T-helper 1 cell treated with Interleukin-12 subunit alpha and Interleukin-12 subunit beta and Interleukin-4 antibody, amounts not matched to agents 30 μg/mL and 1 μg/mL, for 36 hours (primary cell): ENCODE measurements around the gene RAMP3.

ENCODE experiments used
- H3K27ac Mint-ChIP-seq: one replicate; pipeline ENCODE4 v1.8.0; 2021; ENCODE audit warnings: mild to moderate bottlenecking, mixed read lengths
- H3K27me3 Mint-ChIP-seq: one replicate; pipeline ENCODE4 v1.8.0; 2021; ENCODE audit warnings: low read depth, mixed read lengths
- H3K36me3 Mint-ChIP-seq: one replicate; pipeline ENCODE4 v1.8.0; 2021; ENCODE audit warnings: low read depth, mixed read lengths
- H3K4me1 Mint-ChIP-seq: one replicate; pipeline ENCODE4 v1.8.0; 2021; ENCODE audit warnings: low read depth, mixed read lengths
- H3K4me3 Mint-ChIP-seq: one replicate; pipeline ENCODE4 v1.8.0; 2021; ENCODE audit warnings: mild to moderate bottlenecking, moderate library complexity, mixed read lengths
- H3K9me3 Mint-ChIP-seq: one replicate; pipeline ENCODE4 v1.8.0; 2021; ENCODE audit warnings: mixed read lengths

Gene RAMP3

DNA sequence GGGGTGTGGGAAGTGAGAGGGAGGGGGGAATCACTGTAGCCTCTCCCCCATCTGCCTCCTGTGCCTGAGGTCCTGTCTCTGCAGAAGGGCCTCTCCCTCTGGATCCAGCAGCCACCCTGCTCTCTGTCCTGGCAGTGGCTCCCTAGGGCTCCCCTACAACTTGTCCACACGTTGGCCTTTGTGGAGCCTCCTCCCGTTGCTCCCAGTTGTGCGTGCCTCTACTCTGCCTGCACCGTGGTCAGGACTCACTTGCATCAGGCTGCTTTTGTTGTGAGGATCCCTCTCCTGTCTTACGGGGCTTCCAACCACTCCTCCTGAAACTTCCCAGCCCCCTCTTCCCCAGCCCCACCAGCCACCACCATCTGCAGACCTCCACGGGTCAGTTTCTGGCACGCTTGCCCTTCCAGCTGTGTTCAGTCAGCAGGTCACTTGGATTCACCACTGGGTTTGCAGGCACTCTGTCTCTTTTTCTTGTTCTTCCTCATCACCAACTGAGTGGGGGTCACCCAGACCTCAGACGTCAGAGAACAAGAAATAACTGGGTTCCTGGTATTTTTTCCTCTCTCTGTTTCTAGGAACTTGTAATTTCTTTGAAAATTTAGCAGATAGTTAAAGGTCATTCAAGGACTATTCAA lies 62.3 kb downstream of the RAMP3 start:
- no peaks in the 10 kb centered on the region for H3K36me3 Mint-ChIP-seq
- H3K9me3 Mint-ChIP-seq, result no peaks in the 10 kb centered on the region
- no peak overlapping the region for H3K27ac Mint-ChIP-seq
- peaks cover 50% of the 10 kb centered on the region for H3K27me3 Mint-ChIP-seq
- no peaks in the 10 kb centered on the region for H3K4me1 Mint-ChIP-seq
- no peak overlapping the region for H3K4me3 Mint-ChIP-seq

DNA sequence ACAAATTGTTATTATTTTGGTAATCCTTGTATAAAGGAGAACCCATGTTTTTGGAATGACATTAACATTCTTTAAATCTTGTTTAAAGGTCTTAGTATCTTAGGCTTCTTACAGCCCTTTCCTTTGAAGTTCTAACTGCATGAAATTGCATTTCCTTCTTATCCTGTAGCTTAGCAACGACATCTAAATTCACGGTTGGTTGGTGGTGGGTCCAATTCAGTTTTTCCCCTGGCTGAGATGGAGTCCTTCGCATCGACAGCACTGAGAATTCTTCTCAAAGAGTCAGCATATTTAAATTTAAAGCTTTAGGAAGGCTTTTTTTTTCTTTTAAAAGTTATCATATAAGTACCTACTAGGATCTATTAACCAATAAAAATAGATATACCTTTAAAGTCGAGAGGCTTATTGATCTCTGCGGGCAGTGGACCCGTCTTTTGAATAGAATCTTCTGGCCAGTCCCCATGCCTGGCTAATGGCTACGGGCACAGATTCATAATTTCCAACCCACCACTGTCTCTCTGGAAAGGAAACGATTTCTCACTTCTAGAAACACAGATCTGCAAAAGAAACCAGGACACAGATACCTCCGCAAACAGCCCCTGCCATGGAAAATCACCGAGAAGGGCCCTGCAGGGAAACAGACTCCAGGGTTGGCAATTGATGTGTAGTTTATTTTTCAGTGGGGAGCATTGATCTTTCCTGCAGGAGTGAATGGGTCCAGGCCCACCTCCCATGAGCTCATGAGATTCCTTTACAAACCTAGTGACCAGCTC lies 63.4 kb downstream of the RAMP3 start:
- Mint-ChIP-seq H3K27ac (no peak overlapping the region), H3K36me3 (no peaks in the 10 kb centered on the region), H3K9me3 (no peaks in the 10 kb centered on the region), H3K4me3 (no peak overlapping the region), H3K27me3 (peaks cover 39% of the 10 kb centered on the region), H3K4me1 (no peaks in the 10 kb centered on the region)

DNA sequence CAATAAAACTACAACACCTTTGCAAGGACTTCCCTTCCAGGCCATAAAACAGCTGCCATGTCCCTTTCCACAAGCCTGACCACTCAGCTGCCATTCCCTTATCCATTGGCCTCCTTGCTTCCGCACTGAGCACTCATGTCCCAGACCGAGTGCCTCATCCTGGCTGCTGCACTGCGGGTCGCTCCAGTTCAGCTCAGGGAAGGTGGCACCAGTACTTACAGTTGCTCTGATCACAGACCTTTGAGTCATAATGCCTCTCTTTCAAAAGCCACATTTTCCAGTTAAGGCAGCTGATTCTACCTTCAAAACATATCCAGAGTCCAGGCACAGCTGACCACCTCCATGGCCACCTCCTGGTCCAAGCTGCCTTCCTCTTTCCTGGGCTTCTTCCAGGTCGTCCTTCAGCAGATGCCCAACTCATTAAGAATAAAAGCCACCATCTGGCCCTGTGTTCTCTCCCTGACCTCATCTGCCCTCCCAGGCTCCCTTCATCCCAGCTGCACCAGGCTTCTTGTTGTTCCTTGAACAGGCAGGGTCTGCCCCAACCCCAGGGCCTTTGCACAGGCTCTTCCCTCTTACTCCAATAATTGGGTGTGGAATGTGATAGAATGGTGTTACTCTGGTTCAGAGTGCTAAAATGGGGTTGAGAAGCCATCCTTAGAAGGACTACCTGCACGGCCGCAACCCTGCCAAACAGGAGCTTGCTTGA lies 64.5 kb downstream of the RAMP3 start:
- Mint-ChIP-seq H3K4me3 (no peak overlapping the region), H3K27me3 (peaks cover 37% of the 10 kb centered on the region), H3K9me3 (no peaks in the 10 kb centered on the region), H3K36me3 (no peaks in the 10 kb centered on the region), H3K27ac (no peak overlapping the region), H3K4me1 (no peaks in the 10 kb centered on the region)

DNA sequence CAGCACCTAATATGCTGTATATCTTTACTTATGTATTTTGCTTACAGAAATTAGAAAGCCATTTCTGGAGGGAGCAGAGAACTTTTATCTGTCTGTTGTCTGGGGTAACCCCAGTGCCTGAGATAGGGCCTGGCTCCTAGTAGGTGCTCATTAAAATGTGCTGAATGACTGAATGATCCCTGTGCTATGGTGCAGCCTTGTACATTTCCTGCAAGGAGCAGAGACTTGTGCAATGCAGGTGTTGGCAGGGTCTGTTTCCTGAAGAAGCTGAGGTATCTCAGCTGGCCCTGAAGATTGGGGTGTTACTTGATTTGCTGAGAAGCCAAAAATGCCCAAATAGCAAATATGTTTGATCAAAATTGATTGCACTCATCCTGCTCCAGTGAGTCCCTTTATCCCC lies 65.5 kb downstream of the RAMP3 start:
- H3K36me3 Mint-ChIP-seq, result no peaks in the 10 kb centered on the region
- no peak overlapping the region for H3K27ac Mint-ChIP-seq
- H3K9me3 Mint-ChIP-seq, result no peaks in the 10 kb centered on the region
- no peaks in the 10 kb centered on the region for H3K4me1 Mint-ChIP-seq
- H3K4me3 Mint-ChIP-seq, result no peak overlapping the region
- peaks cover 42% of the 10 kb centered on the region for H3K27me3 Mint-ChIP-seq

DNA sequence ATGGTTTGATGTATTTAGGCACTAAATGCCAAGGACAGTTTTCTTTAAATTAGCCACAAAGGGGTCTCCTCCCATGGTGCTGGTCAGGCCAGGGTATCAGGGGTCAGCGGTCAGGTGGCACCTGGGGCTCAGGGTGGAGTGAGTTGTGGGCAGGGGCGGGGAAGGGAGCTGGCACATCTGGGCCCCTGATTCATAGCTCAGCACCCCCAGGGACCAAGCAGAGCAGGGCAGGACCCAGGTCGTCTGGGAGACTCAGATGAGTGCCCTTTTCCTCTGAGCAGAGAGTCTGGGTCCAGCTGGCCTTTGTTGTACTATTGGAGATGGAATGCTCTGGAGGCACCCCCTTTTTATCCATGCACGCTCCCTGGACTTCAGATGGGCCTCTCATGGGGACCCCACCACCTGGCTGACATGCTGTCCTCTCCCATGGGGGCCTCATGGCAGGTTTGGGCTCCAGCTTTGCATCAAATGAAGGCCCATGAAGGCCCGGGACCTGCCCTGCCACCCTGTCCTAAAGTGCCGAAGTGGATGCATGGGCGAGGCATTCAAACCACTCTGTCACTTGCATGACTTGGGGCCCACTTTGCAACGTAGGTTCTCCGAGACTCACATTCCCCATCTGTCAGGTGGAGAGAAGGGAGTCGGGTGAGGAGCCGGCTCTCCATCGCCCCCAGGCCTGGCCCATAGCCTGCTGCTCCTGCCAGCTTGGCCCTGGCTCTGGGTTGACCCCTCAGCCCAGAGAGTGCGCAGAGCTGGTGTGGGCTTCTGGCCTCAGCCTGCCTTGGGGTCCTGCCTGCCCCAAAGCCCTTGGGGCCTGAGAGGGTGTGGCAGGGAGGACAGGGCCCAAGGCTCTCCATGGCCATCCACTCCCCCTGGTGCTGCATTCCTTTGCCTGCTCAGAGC lies 66.4 kb downstream of the RAMP3 start:
- H3K9me3 Mint-ChIP-seq, result no peaks in the 10 kb centered on the region
- peaks cover 44% of the 10 kb centered on the region for H3K27me3 Mint-ChIP-seq
- H3K4me1 Mint-ChIP-seq, result no peaks in the 10 kb centered on the region
- no peak overlapping the region for H3K4me3 Mint-ChIP-seq
- H3K36me3 Mint-ChIP-seq, result no peaks in the 10 kb centered on the region
- no peak overlapping the region for H3K27ac Mint-ChIP-seq

DNA sequence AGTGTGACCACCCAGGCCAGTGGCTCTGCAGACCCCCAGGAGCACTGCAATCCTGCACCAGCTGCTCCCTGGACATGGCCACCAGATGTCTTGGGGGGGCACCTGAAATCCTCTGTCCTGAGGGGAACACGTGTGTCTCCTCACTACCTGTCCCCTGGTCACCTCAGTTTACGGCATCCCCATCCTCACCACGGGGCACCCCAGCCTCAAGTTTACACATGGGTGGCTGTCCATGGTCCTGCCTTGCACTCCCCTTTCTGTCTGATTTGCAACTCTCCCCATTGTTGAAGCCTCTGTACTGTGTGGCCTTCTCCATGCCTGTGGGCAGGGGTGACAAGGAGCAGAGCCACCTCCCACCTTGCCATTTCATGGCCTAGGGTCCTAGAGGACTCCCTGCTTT lies 67.2 kb downstream of the RAMP3 start:
- Mint-ChIP-seq H3K36me3 (no peaks in the 10 kb centered on the region), H3K9me3 (no peaks in the 10 kb centered on the region), H3K27ac (no peak overlapping the region), H3K4me1 (no peaks in the 10 kb centered on the region), H3K4me3 (no peak overlapping the region), H3K27me3 (peaks cover 41% of the 10 kb centered on the region)

DNA sequence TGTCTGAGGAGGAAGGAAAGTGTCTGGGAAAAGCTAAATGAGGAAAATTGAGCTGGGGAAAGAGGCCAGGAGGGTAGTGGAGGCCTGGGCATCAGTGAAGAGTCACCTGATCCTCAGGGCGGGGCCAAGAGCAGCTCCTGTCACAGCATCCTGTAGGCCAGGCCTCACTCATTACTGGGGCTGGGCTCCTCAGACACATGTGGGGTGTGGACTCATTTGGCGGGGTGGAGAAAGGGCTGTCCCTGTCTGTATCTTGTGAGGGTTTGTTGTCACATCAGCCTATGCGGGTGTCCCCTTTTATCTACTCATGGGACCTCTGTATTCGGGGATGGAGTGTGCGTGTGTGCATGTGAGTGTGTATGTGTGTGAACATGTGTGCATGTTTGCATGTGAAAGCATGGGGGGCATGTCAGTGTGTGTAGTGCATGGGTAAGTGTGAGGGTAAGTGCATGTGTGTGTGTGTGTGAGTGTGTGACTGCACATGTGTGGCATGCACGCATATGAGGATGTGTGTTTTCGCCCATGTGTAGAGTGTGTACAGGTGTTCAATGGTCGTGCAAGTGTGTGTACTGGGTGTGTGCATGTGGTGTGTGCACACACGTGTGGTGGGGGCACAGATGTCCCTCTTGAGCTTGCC lies 67.8 kb downstream of the RAMP3 start:
- peaks cover 2% of the 10 kb centered on the region for H3K4me1 Mint-ChIP-seq
- H3K27me3 Mint-ChIP-seq, result peaks cover 42% of the 10 kb centered on the region
- H3K4me3 Mint-ChIP-seq, result no peak overlapping the region
- H3K9me3 Mint-ChIP-seq, result no peaks in the 10 kb centered on the region
- H3K36me3 Mint-ChIP-seq, result no peaks in the 10 kb centered on the region
- H3K27ac Mint-ChIP-seq, result no peak overlapping the region

DNA sequence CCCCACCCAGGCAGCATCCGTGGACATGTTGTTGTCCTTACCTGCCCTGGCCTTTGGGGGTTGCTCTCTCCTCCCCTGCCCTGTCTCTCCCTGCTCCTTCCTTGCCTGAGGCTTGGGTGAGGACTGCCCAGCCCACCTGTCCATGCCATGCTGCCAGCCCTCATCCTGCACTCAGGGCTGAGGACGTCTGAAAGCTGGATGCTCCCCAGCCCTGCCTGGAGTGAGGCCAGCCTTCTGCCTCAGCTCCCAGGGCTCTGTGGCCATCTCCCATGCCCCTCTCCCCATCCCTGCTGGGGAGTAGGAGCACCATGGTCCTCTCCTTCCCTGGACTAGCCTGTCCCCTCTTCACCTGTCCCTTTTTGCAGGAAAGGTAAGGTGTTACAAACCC lies 68.4 kb downstream of the RAMP3 start:
- Mint-ChIP-seq H3K36me3 (no peaks in the 10 kb centered on the region), H3K27ac (no peak overlapping the region), H3K27me3 (peaks cover 44% of the 10 kb centered on the region), H3K4me3 (no peak overlapping the region), H3K9me3 (no peaks in the 10 kb centered on the region), H3K4me1 (peaks cover 2% of the 10 kb centered on the region)

DNA sequence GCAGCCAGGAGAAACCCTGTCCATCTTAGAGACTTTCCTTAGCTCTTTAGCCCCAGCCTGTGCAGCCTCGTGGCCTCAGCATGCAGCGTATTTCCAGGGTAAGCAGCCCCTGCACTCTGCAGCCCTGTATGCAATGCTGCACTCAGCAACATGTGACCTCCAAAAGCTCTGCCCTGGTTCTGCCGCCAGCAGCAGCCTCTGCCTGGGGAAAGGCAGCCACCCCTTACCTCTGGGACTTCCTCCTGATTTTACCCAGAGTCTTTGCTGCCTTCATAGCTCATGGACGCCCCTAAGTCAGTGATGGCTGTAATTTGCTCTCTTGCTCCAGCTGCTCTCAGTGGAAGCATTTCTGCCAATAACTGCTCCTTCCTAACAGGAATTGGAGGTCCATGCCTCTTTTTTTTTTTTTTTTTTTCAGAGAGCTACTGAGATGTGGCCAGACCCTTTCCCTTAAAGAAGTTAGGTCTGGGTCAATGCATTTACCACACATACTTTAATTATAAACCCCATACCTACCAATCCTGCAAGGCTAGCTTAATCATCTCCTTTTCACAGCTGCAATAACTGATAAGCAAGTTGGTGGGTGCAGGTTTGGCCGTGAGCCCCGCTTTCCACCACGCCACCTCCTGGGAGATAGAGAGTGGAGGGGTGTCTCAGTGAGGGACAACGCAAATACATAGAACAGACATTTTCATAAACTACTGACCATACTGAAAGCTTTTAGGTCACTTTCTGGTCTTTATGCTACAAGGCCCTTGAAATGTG lies 71.7 kb downstream of the RAMP3 start:
- H3K36me3 Mint-ChIP-seq, result no peaks in the 10 kb centered on the region
- H3K4me3 Mint-ChIP-seq, result no peak overlapping the region
- peaks cover 4% of the 10 kb centered on the region for H3K4me1 Mint-ChIP-seq
- peaks cover 38% of the 10 kb centered on the region for H3K27me3 Mint-ChIP-seq
- no peak overlapping the region for H3K27ac Mint-ChIP-seq
- H3K9me3 Mint-ChIP-seq, result no peaks in the 10 kb centered on the region

DNA sequence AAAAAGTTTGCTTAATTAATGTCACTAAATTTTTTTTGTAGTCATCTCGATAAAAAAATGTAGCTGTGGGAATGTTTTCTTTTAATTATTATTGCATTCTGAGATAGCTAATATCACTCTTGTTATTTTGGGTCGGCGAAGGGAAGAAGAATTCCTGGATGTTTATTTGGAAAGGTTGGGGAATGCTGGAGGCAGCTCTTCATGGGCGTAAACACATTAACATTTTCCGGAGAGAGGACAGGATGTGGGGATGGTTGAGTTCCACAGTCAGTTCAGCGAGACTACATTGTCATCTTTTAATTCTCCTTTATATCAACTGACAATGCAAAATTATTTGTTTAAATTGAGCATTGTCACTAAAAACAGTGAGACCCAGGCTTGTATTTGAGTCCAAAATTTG lies 72.5 kb downstream of the RAMP3 start:
- Mint-ChIP-seq H3K9me3 (no peaks in the 10 kb centered on the region), H3K4me3 (no peak overlapping the region), H3K36me3 (no peaks in the 10 kb centered on the region), H3K27ac (no peak overlapping the region), H3K27me3 (peaks cover 43% of the 10 kb centered on the region), H3K4me1 (peaks cover 4% of the 10 kb centered on the region)

DNA sequence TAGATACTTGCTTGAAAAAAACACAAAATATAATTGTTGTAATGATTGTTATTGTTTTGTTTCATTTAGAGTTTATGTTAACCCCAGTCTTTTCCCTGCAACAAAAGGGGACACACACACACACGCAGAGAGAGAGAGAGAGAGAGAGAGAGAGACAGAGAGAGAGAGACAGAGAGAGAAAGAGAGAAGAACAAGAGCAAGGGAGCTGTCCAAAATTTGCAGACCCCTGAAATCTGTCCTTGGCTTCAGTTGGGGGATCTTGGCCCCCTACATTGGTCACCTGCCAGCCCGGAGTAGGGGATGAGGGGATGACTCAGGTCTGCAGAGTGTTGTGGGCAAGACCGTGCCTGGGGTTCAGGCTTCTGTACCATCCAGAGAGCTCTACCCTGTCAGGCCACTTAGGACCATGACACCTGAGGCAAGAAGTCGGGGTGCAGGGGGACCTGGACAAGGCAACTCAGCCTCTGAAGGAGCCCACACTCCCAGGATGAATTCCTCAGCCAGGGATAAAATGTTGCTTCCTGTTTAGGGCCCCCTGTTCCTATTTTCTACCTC lies 73.1 kb downstream of the RAMP3 start:
- Mint-ChIP-seq H3K4me3 (no peak overlapping the region), H3K36me3 (no peaks in the 10 kb centered on the region), H3K27me3 (peaks cover 47% of the 10 kb centered on the region), H3K27ac (no peak overlapping the region), H3K4me1 (peaks cover 4% of the 10 kb centered on the region), H3K9me3 (no peaks in the 10 kb centered on the region)

DNA sequence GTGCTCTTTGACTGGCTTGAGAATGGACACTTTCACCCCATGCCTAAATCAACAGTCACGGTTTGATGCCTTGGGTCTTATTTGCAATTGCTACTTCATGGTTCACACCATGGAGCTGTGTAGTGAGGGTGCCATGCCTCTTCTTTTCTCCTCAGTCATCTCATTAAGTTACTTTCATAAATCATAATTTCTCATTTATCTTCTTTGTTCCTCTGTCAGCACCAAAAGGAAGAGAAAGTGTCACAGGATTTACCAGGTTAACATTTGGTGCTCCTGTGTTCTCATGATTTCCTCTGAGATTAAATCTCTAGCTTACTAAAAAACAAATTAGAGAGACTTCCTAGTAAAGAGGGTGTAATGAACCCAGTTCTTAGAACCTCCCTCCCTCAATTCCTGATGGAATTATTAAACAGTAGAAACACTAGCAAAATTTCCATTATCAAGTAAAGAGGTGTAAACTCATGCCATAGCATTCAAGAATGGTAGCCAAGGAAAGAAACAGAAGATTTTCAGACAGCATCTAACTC lies 75.7 kb downstream of the RAMP3 start:
- Mint-ChIP-seq H3K27me3 (peaks cover 49% of the 10 kb centered on the region), H3K4me1 (peaks cover 4% of the 10 kb centered on the region), H3K9me3 (no peaks in the 10 kb centered on the region), H3K27ac (no peak overlapping the region), H3K36me3 (no peaks in the 10 kb centered on the region), H3K4me3 (no peak overlapping the region)
